ENCODE measurements around the gene CDKN1C. TPM values are rescaled to one million over a fixed set of nuclear protein-coding genes. Genes with fewer than 3 reads are reported as not detected.

CDKN1C gene
- total RNA-seq, 1 experiment from 2014 or later = 15.4 TPM

DNA sequence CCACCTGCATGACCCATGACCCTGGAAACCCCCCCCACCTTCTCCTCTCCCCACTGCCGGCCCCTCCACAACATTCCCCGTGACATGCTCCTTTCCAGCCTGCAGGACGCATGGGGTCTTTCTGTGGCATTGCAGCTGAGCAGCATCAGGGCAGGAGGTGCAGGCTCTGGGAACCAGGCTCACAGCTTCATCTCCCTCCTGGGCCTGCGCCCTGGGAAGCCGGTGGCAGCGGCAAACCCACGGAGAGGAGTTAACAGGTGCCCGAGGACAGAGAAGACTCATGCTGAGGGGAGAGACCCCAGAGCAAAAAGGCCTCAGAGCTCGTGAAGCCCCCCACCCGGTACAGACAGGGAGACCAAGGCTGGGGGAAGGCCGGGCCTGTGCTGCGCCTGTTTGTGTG, 32.2 kb downstream of the CDKN1C start:
- Histone ChIP-seq H3K27ac (ENCODE audit: insufficient read length, low read depth, low read length) (no peak overlapping the region), H3K79me2 (ENCODE audit: insufficient read depth, low read length) (no peaks in the 10 kb centered on the region), H2BK120ac (ENCODE audit: low read depth, low read length, poor library complexity, severe bottlenecking) (no peak overlapping the region), H2AK5ac (ENCODE audit: insufficient read length, low read length) (no peak overlapping the region), H3K14ac (ENCODE audit: insufficient read depth, low read length) (no peak overlapping the region), H2BK12ac (ENCODE audit: insufficient read length, low read depth, low read length) (no peak overlapping the region), H3K79me1 (ENCODE audit: insufficient read depth, low read depth, low read length, poor library complexity, severe bottlenecking) (no peaks in the 10 kb centered on the region), H3K9ac (ENCODE audit: extremely low read depth, insufficient read length, low read length) (no peak overlapping the region), H3K18ac (ENCODE audit: insufficient read length, low read depth, low read length) (no peak overlapping the region), H2BK15ac (ENCODE audit: low read depth, low read length) (no peak overlapping the region), H4K5ac (ENCODE audit: insufficient read length, low read depth, low read length) (no peak overlapping the region), H2AFZ (ENCODE audit: low read length) (no peak overlapping the region), H3K4ac (ENCODE audit: low read depth, low read length) (no peak overlapping the region), H3K23me2 (ENCODE audit: insufficient read length, low read depth, low read length, poor library complexity, severe bottlenecking) (no peaks in the 10 kb centered on the region), H3K23ac (ENCODE audit: insufficient read length, low read depth, low read length) (no peak overlapping the region), H4K8ac (replicated peaks; ENCODE audit: insufficient read length, low read depth, low read length) (no peak overlapping the region), H2BK5ac (ENCODE audit: insufficient read length, low read length) (no peak overlapping the region), H4K91ac (ENCODE audit: insufficient read length, low read depth, low read length) (no peak overlapping the region), H3K56ac (ENCODE audit: insufficient read length, low read depth, low read length) (no peak overlapping the region), H2BK20ac (ENCODE audit: low read depth, low read length, poor library complexity, severe bottlenecking) (no peak overlapping the region), H3K9me3 (ENCODE audit: control insufficient read depth, low read depth, low read length) (no peaks in the 10 kb centered on the region), H3K4me2 (ENCODE audit: insufficient read depth, insufficient read length, low read length) (no peak overlapping the region), H3T11ph (ENCODE audit: low read length) (no peak overlapping the region), H4K20me1 (ENCODE audit: control insufficient read depth, insufficient read depth, insufficient read length) (no peaks in the 10 kb centered on the region), H3K27me3 (ENCODE audit: insufficient read depth, low read length) (peaks cover 3% of the 10 kb centered on the region; the same call in 1 of the 2 replicates), H3K4me1 (ENCODE audit: insufficient read depth, low read length) (no peaks in the 10 kb centered on the region)
- H3K27ac Mint-ChIP-seq = no peak overlapping the region
- no peak for DNase-seq
- H3K27me3 Mint-ChIP-seq (ENCODE audit: low read depth) = peaks cover 78% of the 10 kb centered on the region
- no peak for TF ChIP-seq CTCF (conservative IDR thresholded peaks at IDR 0.05)
- WGBS (ENCODE audit: extremely low coverage, insufficient read length, low lambda C conversion rate) = no CpG with 5 or more reads among the region's 12 CpGs
- H3K36me3 Mint-ChIP-seq (ENCODE audit: insufficient read depth in 1 of 3, low read depth in 3 of 3) = no peaks in the 10 kb centered on the region
- H3K9me3 Mint-ChIP-seq = no peaks in the 10 kb centered on the region
- no peak overlapping the region for H3K4me3 Mint-ChIP-seq
- H3K4me1 Mint-ChIP-seq = peaks cover 2 to 8% of the 10 kb centered on the region in 2 experiments; a peak in 2 of 4 replicates
